ENCODE data around the gene DAPK2. TPM values are rescaled to one million over a fixed set of nuclear protein-coding genes. Genes with fewer than 3 reads are reported as not detected.

The DAPK2 gene
- total RNA-seq, 1 experiment from 2014 or later, result 2.3 TPM

DNA sequence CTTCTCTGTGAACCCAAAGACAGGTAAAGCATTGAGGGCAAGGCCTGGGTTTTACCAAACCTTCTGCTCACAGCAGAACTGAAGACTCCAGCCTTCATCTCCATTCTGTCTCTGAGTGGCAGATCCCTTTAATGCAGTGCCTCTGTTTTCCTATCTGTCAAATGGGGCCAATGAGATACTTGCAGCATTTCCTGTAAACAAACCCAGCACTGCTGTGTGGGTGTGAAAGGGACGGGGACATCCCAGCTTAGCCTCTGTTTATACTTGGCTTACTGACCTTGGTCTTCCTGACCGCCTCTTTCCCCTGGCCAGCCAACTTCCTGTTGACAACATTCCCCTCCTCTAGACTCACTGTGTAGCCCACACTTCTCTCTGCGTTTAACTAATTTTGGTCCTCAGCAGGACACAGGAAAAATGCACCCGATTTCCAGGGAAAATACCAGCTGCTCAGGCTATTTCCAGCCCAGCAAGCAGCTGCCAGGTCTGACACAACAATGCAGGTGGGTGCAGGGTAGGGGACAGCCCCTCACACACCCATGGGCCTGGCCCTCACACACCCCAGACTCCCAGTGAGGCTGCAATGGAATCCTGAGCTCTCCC lies 106.7 kb downstream of the DAPK2 start:
- ATAC-seq, result peak; percentile 43
- CTCF ChIA-PET, result no interaction called here
- H3K27ac Mint-ChIP-seq, result peak overlapping the region; percentile 59; the same call in 1 of the 2 replicates

GRCh38 chr15:63938486-63939061 lies 107.7 kb downstream of the DAPK2 start:
- DNase-seq (ENCODE audit: low spot score) (no peak), ATAC-seq (no peak)
- Mint-ChIP-seq H3K4me1 (peaks cover 9% of the 10 kb centered on the region), H3K27me3 (ENCODE audit: low read depth) (no peaks in the 10 kb centered on the region), H3K4me3 (no peak overlapping the region), H3K9me3 (no peaks in the 10 kb centered on the region), H3K36me3 (no peaks in the 10 kb centered on the region), H3K27ac (no peak overlapping the region)
- CTCF ChIA-PET, result no interaction called here
- TF ChIP-seq CREM (CRISPR knock-in tag; IDR thresholded peaks at IDR 0.05), result no peak
- TF ChIP-seq JUN (CRISPR knock-in tag; IDR thresholded peaks at IDR 0.05), result no peak
- no peak for TF ChIP-seq ZNF425 (CRISPR knock-in tag; conservative IDR thresholded peaks at IDR 0.05)
- no peak for TF ChIP-seq ZNF138 (CRISPR knock-in tag; conservative IDR thresholded peaks at IDR 0.05)
- POLR2A ChIA-PET, result no interaction called here

More for the DNA sequence above, 106.7 kb downstream of the DAPK2 start:
- no peak for DNase-seq (ENCODE audit: low spot score)
- Mint-ChIP-seq H3K4me1 (peaks cover 9% of the 10 kb centered on the region), H3K27me3 (ENCODE audit: low read depth) (no peaks in the 10 kb centered on the region), H3K4me3 (no peak overlapping the region), H3K9me3 (no peaks in the 10 kb centered on the region), H3K36me3 (no peaks in the 10 kb centered on the region)
- POLR2A ChIA-PET, result no interaction called here
- TF ChIP-seq, protein P1, sequence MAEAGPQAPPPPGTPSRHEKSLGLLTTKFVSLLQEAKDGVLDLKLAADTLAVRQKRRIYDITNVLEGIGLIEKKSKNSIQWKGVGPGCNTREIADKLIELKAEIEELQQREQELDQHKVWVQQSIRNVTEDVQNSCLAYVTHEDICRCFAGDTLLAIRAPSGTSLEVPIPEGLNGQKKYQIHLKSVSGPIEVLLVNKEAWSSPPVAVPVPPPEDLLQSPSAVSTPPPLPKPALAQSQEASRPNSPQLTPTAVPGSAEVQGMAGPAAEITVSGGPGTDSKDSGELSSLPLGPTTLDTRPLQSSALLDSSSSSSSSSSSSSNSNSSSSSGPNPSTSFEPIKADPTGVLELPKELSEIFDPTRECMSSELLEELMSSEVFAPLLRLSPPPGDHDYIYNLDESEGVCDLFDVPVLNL (CRISPR knock-in tag; IDR thresholded peaks at IDR 0.05; ENCODE audit: borderline replicate concordance, low read depth), result no peak
- TF ChIP-seq CBFB (CRISPR knock-in tag; IDR thresholded peaks at IDR 0.05; ENCODE audit: low read depth) (no peak), ZBTB21 (CRISPR knock-in tag; IDR thresholded peaks at IDR 0.05; ENCODE audit: borderline replicate concordance) (no peak), GABPB1 (CRISPR knock-in tag; IDR thresholded peaks at IDR 0.05) (peak; percentile 69; the same call in 1 of the 2 replicates)
- TF ChIP-seq, protein P2, sequence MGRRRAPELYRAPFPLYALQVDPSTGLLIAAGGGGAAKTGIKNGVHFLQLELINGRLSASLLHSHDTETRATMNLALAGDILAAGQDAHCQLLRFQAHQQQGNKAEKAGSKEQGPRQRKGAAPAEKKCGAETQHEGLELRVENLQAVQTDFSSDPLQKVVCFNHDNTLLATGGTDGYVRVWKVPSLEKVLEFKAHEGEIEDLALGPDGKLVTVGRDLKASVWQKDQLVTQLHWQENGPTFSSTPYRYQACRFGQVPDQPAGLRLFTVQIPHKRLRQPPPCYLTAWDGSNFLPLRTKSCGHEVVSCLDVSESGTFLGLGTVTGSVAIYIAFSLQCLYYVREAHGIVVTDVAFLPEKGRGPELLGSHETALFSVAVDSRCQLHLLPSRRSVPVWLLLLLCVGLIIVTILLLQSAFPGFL (CRISPR knock-in tag; IDR thresholded peaks at IDR 0.05; ENCODE audit: borderline replicate concordance), result no peak

DNA sequence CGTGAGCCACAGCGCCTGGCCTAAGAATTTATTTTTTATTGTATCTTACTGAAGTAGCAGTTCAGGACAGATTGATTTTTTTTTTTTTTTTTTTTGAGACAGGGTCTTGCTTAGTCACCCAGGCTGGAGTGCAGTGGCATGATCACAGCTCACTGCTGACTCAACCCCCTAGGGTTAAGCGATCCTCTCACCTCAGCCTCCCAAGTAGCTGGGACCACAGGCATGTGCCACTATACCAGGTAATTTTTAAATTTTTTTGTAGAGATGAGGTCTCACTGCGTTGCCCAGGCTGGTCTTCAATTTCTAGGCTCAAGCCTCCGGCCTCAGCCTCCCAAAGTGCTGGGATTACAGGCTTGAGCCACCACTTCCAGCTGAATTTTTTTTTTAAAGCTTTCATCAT lies 112.8 kb downstream of the DAPK2 start:
- CTCF ChIA-PET, result interaction anchor here (3.0 kb wide), 1 partner anchor 12 kb away, joined by 20 read pairs; no protein-coding TSS in a partner anchor
- no peak for ATAC-seq
- TF ChIP-seq ZNF219 (CRISPR knock-in tag; IDR thresholded peaks at IDR 0.05; ENCODE audit: borderline replicate concordance) (no peak), ERG (CRISPR knock-in tag; IDR thresholded peaks at IDR 0.05) (no peak), IRF1 (CRISPR knock-in tag; IDR thresholded peaks at IDR 0.05) (no peak), ZNF423 (CRISPR knock-in tag; IDR thresholded peaks at IDR 0.05) (no peak), HMGA2 (CRISPR knock-in tag; IDR thresholded peaks at IDR 0.05) (no peak), NR2C2 (CRISPR knock-in tag; IDR thresholded peaks at IDR 0.05) (no peak), MAX (CRISPR knock-in tag; IDR thresholded peaks at IDR 0.05) (no peak), ZNF671 (CRISPR knock-in tag; IDR thresholded peaks at IDR 0.05) (no peak), GTF2I (CRISPR knock-in tag; conservative IDR thresholded peaks at IDR 0.05) (no peak), RORB (CRISPR knock-in tag; IDR thresholded peaks at IDR 0.05) (no peak), NFYB (CRISPR knock-in tag; conservative IDR thresholded peaks at IDR 0.05; ENCODE audit: low read depth) (no peak), ESRRA (CRISPR knock-in tag; IDR thresholded peaks at IDR 0.05; ENCODE audit: borderline replicate concordance) (no peak)
- TF ChIP-seq, protein P3, sequence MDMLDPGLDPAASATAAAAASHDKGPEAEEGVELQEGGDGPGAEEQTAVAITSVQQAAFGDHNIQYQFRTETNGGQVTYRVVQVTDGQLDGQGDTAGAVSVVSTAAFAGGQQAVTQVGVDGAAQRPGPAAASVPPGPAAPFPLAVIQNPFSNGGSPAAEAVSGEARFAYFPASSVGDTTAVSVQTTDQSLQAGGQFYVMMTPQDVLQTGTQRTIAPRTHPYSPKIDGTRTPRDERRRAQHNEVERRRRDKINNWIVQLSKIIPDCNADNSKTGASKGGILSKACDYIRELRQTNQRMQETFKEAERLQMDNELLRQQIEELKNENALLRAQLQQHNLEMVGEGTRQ (CRISPR knock-in tag; IDR thresholded peaks at IDR 0.05), result no peak

More for the DNA sequence above, 112.8 kb downstream of the DAPK2 start:
- DNase-seq (ENCODE audit: low spot score), result no peak
- no peak overlapping the region for H3K27ac Mint-ChIP-seq
- no peaks in the 10 kb centered on the region for H3K9me3 Mint-ChIP-seq
- no peaks in the 10 kb centered on the region for H3K27me3 Mint-ChIP-seq (ENCODE audit: low read depth)
- no peak overlapping the region for H3K4me3 Mint-ChIP-seq
- H3K36me3 Mint-ChIP-seq, result no peaks in the 10 kb centered on the region
- POLR2A ChIA-PET, result no interaction called here
- no peaks in the 10 kb centered on the region for H3K4me1 Mint-ChIP-seq

All from WTC11 (cell line).